HG03175 (cell line): ENCODE data around the gene DMRTB1.

Experiments
- ATAC-seq: cut with Tn5 transposase; IDR thresholded peaks from one replicate; pipeline ENCODE4 v1.9.1; 2021; ENCODE audit warnings: mild to moderate bottlenecking, moderate library complexity; ENCODE audit not compliant: unreplicated experiment

The DMRTB1 gene

DNA sequence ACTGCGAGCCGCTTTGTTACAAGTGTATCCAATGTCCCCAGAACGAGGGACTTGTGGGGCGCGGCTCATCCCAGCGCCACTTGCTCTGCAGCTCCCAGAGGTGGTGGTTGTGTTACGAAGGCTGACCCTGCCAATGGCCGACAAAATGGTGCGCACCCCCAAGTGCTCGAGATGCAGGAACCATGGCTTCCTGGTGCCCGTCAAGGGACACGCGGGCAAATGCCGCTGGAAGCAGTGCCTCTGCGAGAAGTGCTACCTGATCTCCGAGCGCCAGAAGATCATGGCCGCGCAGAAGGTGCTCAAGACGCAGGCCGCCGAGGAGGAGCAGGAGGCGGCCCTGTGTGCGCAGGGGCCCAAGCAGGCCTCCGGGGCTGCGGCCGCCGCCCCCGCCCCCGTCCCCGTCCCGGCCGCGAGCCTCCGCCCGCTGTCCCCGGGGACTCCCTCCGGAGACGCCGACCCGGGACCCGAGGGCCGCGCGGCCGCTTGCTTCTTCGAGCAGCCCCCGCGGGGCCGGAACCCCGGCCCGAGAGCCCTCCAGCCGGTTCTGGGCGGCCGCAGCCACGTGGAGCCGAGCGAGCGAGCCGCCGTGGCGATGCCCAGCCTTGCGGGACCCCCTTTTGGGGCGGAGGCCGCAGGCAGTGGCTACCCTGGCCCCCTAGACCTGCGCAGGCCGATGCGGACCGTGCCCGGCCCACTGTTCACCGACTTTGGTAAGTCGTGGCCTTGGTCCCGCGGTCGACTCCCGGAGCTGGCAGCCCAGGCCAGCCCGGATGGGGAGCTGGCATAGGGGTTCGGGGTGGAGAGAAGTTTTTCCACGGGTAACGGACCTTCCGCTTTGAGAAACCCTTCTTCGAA lies at the start of gene DMRTB1:
TSS of gene DMRTB1 (plus strand) at position 79 of the 855 bp plus-strand sequence. CDS start at position 134, 55 bp downstream.
- ATAC-seq: no peak

DNA sequence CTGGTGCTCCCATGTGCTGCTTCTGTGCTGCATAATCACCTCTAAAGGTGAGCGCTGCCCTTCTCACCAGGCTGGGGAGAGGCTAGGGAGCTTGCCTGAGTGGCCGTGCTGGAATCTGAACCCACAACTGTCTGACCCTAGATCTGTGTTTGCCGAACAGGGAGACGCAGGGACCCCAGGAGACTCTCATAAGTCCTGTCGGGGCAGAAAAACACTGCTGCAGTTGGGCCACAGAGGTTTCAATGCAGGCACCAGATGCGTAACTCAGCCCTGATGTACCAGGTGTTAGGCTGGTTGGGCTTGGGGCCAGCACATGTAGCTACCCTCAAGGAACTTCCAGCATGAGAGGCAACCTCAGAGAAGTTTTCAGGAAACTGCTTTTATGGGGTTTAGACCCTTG lies 49.5 kb upstream of the DMRTB1 start:
- ATAC-seq: no peak

DNA sequence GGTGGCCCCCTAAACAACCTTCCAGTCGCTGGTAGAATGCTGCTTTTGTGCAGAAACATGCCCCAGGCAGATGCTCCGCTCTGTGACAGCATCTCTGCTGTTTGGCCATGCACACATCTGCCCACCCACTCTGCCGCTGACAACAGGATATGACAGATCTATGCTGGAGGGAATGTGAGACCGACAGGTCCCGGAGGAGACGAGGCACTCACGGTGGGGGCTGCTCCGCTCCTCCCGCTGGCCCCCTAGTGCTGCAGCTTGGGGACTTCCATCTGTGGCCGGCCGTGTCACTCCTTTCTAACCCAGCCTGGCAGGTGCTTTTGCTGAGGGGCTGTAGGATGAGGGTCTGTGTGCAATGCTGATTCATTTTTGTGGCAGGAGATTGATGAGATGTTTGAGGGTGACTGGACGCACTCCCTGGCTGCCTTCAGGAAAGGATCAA lies 49.1 kb upstream of the DMRTB1 start:
- ATAC-seq: no peak

DNA sequence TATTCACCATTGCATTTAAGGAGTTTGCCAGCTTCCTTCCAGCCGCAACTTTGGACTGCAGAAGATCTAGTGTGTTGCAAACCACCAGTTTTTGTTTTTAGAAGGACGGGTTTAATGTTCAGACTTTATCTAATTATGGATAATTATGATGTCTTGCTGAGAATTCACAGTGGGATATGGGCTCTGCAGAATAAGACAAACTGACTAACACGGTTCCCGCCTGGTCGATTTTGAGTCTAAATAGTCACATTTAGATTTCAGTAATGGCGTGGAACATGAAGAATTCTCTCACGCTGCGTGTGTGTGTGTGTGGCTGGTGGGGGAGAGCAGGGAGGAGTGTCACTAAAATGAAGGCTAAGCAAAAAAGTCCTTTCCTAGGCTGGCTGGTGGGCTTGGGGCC lies 48.5 kb upstream of the DMRTB1 start:
- ATAC-seq: no peak

DNA sequence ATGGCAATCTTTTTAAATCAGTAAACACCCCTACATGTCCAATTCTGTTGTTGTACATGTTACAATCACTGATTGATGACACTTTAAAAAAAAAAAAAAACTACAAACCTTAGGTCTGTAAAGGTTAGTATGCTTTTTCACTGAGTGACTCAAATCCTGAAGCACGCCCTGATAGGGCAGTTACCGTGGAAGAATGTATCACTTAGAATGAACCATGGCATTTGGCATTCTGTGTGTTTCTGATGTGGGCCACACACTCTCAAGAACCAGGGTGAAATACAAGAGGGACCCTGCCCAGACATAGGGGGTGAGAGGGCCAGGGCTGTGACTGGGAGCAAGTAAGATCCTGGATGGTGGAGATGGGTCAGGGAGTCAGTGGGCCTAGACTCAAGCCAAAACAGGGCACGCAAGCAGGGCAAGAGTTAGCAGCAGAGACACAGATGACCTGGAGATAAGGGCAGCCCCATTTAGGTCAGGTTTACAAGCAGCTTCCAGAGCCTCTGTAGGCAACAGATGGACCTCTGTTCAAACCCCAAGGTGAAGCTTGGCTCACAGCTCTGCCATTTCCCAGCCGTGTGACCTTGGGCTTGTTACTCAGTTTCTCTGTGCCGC lies 47.6 kb upstream of the DMRTB1 start:
- ATAC-seq: no peak

DNA sequence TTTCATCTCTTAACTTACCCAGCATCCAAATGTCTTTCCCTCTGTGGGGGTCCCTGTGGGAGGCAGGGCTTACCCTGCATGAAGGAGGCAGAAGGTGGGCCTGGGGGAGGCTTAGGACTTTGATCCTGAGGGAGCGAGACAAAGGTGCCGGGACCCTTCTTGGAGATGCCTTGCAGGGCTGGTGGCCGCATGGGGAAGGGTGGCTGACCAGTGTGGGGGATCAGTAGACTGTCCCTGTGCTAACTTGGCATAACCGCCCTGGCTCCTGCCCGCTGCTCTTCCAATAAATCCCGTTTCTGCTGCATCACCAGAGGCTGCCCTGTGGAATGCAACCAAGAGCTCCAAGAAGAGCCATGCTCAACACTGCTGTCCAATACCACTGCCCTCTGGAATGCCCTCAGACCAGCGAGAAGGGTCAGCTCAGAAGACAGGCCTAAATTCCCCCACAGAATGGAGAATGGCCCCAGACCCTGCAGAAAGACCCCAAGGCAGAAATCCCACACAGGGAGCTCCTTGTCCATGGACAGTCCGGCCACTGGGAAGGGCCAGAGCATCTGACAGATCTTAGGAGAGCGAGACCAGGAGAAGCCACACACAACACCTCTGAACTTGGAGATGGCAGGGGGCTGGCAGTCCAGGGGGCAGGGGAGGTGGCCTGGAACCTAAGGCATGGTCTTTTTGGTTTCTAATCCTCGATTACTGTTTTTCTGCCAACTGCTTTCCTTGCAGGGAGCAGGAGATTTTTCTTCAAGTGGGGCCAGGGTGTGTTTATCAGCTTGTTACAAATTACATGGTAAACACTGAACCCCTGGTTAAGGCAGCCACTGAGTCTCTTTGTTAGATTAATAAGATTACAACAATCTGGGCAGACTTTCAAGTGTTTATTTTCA lies 46.7 kb upstream of the DMRTB1 start:
- ATAC-seq: no peak

DNA sequence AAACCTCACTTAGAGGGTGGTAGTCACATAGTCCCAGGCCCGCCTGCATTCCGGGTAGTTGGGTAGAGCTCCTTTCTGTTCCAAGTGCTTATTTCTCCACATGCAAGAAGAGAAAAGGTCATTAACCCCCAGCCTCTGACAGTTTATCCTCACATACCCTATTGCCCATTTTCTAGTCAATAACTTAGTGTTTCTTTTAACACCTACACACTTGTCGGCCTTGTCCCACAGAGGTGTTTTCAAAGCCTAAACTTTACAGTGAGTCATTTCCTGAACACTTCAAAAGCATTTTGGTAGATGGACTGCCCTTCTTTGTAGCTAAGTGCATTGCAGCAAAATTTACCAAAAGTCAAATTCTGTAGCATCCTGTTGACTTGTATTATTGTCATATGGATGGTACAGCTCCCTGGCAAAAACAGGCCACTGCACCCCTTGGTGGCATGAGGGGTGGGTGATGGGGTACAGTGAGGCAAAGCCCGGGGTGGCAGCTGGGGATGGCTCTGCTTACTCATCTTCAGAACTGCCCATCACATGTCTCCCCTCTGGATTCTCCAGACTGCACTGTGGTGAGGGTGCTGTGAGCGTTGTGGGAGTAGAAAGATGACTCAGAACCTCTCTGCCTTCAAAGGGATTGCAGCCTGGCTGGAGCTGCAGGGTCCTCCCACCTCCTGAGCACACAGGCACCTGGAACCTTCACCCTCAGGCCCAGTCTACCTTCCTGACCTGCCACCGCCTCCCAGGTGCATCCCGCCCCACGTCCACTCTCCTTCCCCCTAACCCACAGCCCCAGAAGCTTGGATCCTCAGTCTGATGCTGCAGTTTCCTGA lies 45.8 kb upstream of the DMRTB1 start:
- no peak for ATAC-seq

DNA sequence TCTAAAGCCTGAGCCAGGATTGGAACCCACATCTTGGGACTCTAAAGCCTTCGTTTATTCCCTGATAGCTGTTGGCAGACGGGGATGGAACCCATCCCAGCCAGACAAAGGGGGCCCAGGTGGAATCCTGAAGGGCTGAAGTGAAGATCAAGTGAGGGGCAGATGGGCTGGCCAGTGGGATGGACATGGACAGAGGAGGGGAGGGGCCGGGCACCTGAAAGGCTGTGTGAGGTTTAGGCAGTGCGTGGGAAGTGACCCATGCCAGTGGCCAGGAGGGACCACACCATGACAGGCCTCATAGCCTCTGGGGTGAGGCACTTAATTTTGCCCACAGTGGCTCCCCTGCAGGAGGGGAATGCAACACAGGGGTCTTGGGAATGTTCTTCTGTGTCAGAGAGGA lies 44.6 kb upstream of the DMRTB1 start:
- no peak for ATAC-seq

DNA sequence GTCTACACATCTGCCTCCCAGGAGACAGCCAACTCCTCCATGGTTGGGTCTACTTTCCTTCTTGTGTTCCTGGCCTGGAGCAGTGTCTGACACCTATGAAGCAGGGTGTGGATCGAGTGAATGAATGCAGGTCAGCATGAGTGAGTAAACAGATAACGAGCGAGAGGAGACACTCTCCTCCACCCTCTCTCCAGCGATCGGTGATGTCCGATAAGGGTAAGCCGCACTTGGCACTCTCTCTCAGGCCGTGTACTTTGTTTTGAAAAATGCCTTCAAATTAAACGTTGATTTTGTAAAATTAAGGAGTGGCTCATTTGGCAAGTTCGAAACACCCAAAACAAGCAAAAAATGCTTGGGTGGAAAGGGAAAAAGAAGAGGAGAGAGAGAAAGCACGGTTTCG lies 43.8 kb upstream of the DMRTB1 start:
- no peak for ATAC-seq

DNA sequence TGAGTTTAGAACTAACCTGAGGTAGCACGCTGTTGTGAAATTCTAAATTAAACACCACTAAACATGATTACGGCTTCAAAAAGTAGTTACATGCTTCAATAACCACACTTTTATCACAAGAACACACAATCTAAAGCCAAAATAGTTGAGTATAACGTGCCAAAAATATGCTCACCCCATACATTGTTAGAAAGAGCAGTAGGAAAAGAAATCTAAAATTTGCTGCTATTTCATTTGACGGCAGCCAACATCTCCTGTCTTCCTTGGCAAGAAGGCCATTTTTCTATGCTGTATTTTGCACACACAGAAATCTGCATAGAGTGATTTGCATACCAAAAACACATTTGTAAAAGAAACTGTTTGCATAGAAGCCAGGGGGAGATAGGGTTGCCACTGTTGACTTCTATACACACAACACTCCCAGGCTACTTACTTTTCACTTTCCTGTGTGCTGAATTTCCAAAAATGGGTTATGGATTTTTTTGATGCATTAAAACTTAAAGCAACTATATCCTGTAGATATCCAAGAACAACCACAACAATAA lies 42.9 kb upstream of the DMRTB1 start:
- ATAC-seq: no peak

DNA sequence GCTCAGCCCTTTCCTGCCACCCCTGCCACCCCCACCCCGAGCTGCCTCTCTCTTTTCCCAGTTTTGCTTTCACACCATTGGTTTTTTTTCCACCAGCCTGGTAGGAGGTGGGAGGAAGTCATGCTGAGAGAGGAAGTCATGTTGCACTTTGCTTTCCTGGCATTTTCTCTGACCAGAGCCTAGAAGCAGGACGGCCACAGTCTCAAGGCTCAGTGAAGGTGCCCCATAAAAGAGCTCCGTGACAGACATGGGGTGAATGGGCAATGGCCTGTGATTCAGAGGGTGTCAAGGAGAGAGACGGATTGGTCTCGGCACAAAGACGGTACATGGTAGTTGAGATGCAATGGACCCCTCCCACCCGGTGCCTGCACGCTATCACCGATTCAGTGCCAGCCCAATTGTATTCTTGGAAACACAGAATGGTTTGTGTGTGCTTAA lies 42.1 kb upstream of the DMRTB1 start:
- ATAC-seq: no peak

DNA sequence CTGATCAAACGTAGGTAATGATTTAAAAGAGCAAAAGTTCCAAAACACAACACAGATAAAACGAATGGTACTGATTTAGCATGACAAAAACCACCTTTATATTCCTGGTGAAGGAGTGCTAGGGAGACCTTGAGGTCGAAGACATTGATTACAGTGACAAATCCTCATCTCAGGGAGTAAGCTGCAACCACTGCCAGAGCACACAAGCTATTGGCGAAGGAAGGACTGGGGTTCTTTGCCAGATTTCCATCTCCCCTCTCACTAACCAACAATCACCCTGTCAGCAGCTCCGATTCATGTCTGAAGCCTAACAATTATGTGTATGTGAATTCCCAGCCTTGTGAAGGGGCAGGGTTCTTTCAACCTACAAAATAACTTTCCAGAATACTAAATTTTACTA lies 40.2 kb upstream of the DMRTB1 start:
- ATAC-seq: no peak

DNA sequence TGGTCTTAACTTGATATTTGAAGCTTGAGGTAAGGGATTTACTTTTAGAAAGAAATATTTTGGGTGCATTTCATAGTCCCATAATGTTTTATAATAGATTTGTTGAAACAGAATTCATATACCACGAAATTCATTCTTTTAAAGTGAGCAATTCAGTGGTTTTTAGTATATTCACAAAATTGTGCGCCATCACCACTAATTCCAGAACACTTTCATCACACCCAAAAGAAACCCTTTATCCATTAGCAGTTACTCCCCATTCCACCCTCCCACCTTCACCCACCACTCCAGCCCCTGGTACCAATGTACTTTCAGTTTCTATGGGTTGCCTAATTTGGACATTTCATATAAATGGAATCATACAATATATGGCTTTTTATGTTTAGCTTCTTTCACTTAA lies 38.9 kb upstream of the DMRTB1 start:
- no peak for ATAC-seq

DNA sequence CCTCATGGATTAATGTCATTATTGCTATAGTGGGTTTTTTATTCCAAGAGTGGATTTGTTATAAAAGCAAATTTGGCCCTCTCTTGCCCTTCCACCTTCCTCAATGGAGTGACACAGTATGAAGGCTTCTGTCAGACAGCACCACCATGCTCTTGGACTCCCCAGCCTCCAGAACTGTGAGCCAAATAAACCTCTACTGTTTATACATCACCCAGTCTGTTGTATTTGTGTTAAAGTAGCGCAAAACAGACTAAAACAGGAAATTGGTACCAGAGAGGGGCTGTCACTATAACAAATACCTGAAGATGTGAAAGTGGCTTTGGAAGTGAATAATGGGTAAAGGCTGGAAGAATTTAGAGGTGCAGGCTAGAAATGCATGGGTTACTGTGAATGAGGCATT lies 38.0 kb upstream of the DMRTB1 start:
- ATAC-seq: no peak

DNA sequence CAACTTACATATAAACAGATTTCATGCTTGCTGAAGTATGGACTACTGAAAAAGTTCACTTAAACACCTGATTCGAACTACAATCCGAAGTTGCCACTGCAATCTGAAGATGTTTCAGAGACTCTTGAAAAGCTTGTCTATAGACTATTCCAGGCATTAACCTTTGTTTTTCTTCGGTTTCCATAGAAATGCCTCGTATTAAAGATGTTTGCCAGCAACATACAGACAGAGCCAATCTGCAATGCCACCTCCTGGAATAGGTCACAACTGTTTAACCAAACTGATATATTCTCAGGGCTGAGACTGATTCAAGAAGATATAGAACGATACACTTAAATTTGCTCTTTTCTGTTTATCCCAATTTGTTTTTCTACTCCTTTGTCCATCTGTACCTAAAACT lies 28.9 kb upstream of the DMRTB1 start:
- no peak for ATAC-seq

DNA sequence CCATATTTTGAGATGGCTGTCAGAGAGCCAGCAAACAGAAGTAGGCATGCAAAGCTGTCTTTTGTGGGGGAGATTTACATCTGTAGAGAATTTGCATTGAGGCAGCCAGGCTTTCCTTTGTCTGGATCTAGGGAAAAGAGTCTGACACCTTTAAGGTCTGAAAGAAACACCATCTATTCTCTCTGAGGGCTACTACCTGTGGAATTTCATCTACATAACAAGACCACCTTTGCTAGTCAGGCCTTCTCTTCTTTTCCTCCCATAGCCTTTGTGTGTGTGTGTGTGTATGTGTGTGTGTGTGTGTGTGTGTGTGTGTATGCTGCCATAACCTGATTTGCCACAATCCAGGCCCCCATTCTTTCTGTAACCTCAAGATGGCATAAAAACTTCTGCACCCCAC lies 28.4 kb upstream of the DMRTB1 start:
- ATAC-seq: no peak

DNA sequence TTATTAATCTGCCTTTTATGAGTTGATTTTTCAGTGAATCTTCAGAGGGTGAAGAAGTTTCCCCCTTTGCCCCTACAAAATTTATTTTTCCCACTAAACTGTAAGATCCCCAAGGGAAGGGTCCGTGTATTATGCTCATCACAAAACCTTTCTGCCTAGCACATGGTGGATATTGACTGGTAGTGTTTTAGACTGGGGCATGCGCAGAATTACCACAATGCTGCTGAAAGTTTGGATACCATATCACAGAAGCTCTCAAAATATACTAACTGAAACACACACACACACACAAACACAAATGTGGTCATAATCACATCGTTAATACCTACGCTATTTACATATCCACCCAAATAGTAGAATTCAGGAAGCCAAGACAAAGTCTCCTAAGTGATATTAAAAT lies 28.0 kb upstream of the DMRTB1 start:
- ATAC-seq: no peak

DNA sequence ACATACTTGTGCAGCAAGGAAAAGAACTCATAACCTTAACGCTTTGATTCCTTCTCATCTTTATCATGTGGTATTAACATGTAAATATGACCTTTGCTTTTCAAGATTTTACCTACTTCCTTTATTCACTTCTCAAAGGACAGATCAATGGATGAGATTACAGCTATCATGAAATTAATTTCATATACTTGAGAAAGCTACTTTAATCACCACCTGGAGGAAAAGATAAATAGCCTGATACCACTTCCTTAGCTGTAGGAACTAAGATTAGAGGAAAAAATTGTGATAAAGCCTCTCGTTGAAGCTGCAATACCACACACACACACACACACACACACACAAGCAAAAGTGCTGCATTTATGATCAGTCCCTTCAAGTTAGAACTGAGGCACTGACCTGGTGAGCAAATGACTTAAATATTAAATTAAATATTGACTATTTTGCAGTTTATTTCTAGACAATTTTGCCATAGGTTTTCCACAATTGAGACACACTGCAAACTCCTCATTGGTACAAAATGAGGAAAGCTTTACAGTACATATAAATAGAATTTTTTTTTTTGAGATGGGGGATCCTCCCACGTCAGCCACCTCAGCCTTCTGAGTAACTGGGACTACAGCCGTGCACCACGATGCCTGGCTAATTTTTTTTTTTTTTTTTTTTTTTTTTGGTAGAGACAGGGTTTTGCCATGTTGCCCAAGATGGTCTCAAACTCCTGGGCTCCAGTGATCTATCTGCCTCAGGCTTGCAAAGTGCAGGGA lies 27.2 kb upstream of the DMRTB1 start:
- ATAC-seq: no peak

DNA sequence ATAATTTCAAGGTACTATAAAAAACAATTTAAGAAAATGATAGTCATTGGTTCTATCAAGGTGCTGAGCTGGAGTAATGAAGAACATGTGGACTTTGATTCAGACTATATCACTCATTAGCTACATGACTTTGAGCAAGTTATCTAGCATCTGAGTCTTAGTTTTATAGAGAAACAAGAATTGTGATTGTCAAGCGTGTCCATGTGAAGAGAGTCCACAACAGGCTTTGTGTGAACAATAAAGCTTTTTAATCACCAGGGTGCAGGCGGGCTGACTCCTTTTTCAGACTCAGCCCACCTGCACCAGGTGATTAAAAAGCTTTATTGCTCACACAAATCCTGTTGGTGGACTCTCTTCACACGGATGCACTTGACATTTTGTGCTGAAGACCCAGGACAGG lies 26.6 kb upstream of the DMRTB1 start:
- ATAC-seq: no peak
